ENCODE data around the gene TACC2.
A peak's percentile ranks its signal among the peaks of the same experiment; 100 is the strongest.

Gene TACC2

GRCh38 chr10:122049076-122049475 lies 60.1 kb downstream of the TACC2 start:
- H3K9me3 ChIP-seq (ENCODE audit: control insufficient read depth, low read length), result no peaks in the 10 kb centered on the region
- H3K36me3 ChIP-seq (ENCODE audit: control insufficient read depth in 1 of 2, insufficient read depth in 2 of 2, low read depth in 1 of 2, low read length in 2 of 2), result peaks cover 0 to 4% of the 10 kb centered on the region in 2 experiments
- H3K79me1 ChIP-seq (replicated peaks; ENCODE audit: low read length, poor library complexity, severe bottlenecking), result no peaks in the 10 kb centered on the region
- H4K8ac ChIP-seq (ENCODE audit: low read length), result no peak overlapping the region
- peaks cover 5% of the 10 kb centered on the region for H3K4me1 ChIP-seq (ENCODE audit: control insufficient read depth, insufficient read depth, low read depth, low read length)
- no peak overlapping the region for H3K4ac ChIP-seq (ENCODE audit: low read depth in 1 of 2, low read length in 2 of 2)
- H2BK12ac ChIP-seq (ENCODE audit: low read length in 2 of 2), result no peak overlapping the region
- no peak overlapping the region for H2AFZ ChIP-seq (ENCODE audit: low read depth, low read length)
- H3K9ac ChIP-seq (ENCODE audit: low read length), result no peak overlapping the region
- no peak for DNase-seq
- no peak overlapping the region for H2BK15ac ChIP-seq (ENCODE audit: low read depth, poor library complexity, severe bottlenecking)
- H2BK120ac ChIP-seq (ENCODE audit: low read depth, low read length), result no peak overlapping the region
- H4K91ac ChIP-seq (ENCODE audit: low read length), result no peak overlapping the region
- H3K14ac ChIP-seq (ENCODE audit: low read length in 2 of 2), result no peak overlapping the region
- H3K27ac ChIP-seq (ENCODE audit: low read length, poor library complexity, severe bottlenecking), result no peak overlapping the region
- WGBS, result 95% methylated on average over 9 of the region's 9 CpGs
- no peak overlapping the region for H3K23ac ChIP-seq (ENCODE audit: low read length in 2 of 2)
- no peak overlapping the region for H3K18ac ChIP-seq (ENCODE audit: low read depth in 1 of 2, low read length in 2 of 2)
- no peak overlapping the region for H2BK5ac ChIP-seq (ENCODE audit: low read depth, low read length, poor library complexity, severe bottlenecking)
- H2AK5ac ChIP-seq (ENCODE audit: low read length, severe bottlenecking), result no peak overlapping the region
- no peak overlapping the region for H3K4me2 ChIP-seq (ENCODE audit: low read length, poor library complexity, severe bottlenecking)
- peaks cover 0 to 2% of the 10 kb centered on the region in 2 experiments for H3K27me3 ChIP-seq (ENCODE audit: control insufficient read depth in 1 of 2, insufficient read depth in 1 of 2, low read length in 2 of 2)
- no peak overlapping the region for H3K4me3 ChIP-seq (ENCODE audit: insufficient read depth in 1 of 2, low read depth in 1 of 2, low read length in 2 of 2)

- Histone ChIP-seq H3K79me1 (replicated peaks; ENCODE audit: low read length, poor library complexity, severe bottlenecking) (no peaks in the 10 kb centered on the region), H3K18ac (ENCODE audit: low read depth in 1 of 2, low read length in 2 of 2) (no peak overlapping the region), H3K9ac (ENCODE audit: low read length) (no peak overlapping the region), H3K14ac (ENCODE audit: low read length in 2 of 2) (no peak overlapping the region), H4K91ac (ENCODE audit: low read length) (no peak overlapping the region), H3K4ac (ENCODE audit: low read depth in 1 of 2, low read length in 2 of 2) (no peak overlapping the region), H2BK12ac (ENCODE audit: low read length in 2 of 2) (no peak overlapping the region), H2BK15ac (ENCODE audit: low read depth, poor library complexity, severe bottlenecking) (no peak overlapping the region), H2BK5ac (ENCODE audit: low read depth, low read length, poor library complexity, severe bottlenecking) (no peak overlapping the region), H3K4me2 (ENCODE audit: low read length, poor library complexity, severe bottlenecking) (no peak overlapping the region), H2AFZ (ENCODE audit: low read depth, low read length) (no peak overlapping the region), H3K23ac (ENCODE audit: low read length in 2 of 2) (no peak overlapping the region), H2BK120ac (ENCODE audit: low read depth, low read length) (no peak overlapping the region), H3K4me3 (ENCODE audit: insufficient read depth in 1 of 2, low read depth in 1 of 2, low read length in 2 of 2) (no peak overlapping the region), H4K8ac (ENCODE audit: low read length) (no peak overlapping the region), H3K27ac (ENCODE audit: low read length, poor library complexity, severe bottlenecking) (no peak overlapping the region), H3K27me3 (ENCODE audit: control insufficient read depth in 1 of 2, insufficient read depth in 1 of 2, low read length in 2 of 2) (peaks cover 0 to 2% of the 10 kb centered on the region in 2 experiments), H3K36me3 (ENCODE audit: control insufficient read depth in 1 of 2, insufficient read depth in 2 of 2, low read depth in 1 of 2, low read length in 2 of 2) (peaks cover 0 to 4% of the 10 kb centered on the region in 2 experiments), H2AK5ac (ENCODE audit: low read length, severe bottlenecking) (no peak overlapping the region), H3K9me3 (ENCODE audit: control insufficient read depth, low read length) (no peaks in the 10 kb centered on the region), H3K4me1 (ENCODE audit: control insufficient read depth, insufficient read depth, low read depth, low read length) (peaks cover 3% of the 10 kb centered on the region)
- WGBS, result 98% methylated on average over 9 of the region's 10 CpGs
- no peak for DNase-seq
These were observed 61.3 kb downstream of the TACC2 start for GRCh38 chr10:122050311-122050710.

- H3K18ac ChIP-seq (ENCODE audit: low read depth in 1 of 2, low read length in 2 of 2), result no peak overlapping the region
- H3K4ac ChIP-seq (ENCODE audit: low read depth in 1 of 2, low read length in 2 of 2), result no peak overlapping the region
- no peak overlapping the region for H2BK15ac ChIP-seq (ENCODE audit: low read depth, poor library complexity, severe bottlenecking)
- H3K9me3 ChIP-seq (ENCODE audit: control insufficient read depth, low read length), result no peaks in the 10 kb centered on the region
- peaks cover 0 to 4% of the 10 kb centered on the region in 2 experiments for H3K36me3 ChIP-seq (ENCODE audit: control insufficient read depth in 1 of 2, insufficient read depth in 2 of 2, low read depth in 1 of 2, low read length in 2 of 2)
- no peak overlapping the region for H2BK120ac ChIP-seq (ENCODE audit: low read depth, low read length)
- DNase-seq, result no peak
- no peaks in the 10 kb centered on the region for H3K79me1 ChIP-seq (replicated peaks; ENCODE audit: low read length, poor library complexity, severe bottlenecking)
- peak overlapping the region in 1 of 2 experiments; percentile 15 for H2BK12ac ChIP-seq (ENCODE audit: low read length in 2 of 2)
- H3K4me2 ChIP-seq (ENCODE audit: low read length, poor library complexity, severe bottlenecking), result no peak overlapping the region
- WGBS, result 86% methylated on average over 9 of the region's 9 CpGs
- no peak overlapping the region for H3K27ac ChIP-seq (ENCODE audit: low read length, poor library complexity, severe bottlenecking)
- no peak overlapping the region for H2AFZ ChIP-seq (ENCODE audit: low read depth, low read length)
- H2AK5ac ChIP-seq (ENCODE audit: low read length, severe bottlenecking), result no peak overlapping the region
- H3K4me3 ChIP-seq (ENCODE audit: insufficient read depth in 1 of 2, low read depth in 1 of 2, low read length in 2 of 2), result no peak overlapping the region
- peaks cover 0 to 2% of the 10 kb centered on the region in 2 experiments for H3K27me3 ChIP-seq (ENCODE audit: control insufficient read depth in 1 of 2, insufficient read depth in 1 of 2, low read length in 2 of 2)
- H3K23ac ChIP-seq (ENCODE audit: low read length in 2 of 2), result no peak overlapping the region
- no peak overlapping the region for H2BK5ac ChIP-seq (ENCODE audit: low read depth, low read length, poor library complexity, severe bottlenecking)
- H3K9ac ChIP-seq (ENCODE audit: low read length), result no peak overlapping the region
- H3K4me1 ChIP-seq (ENCODE audit: control insufficient read depth, insufficient read depth, low read depth, low read length), result peaks cover 3% of the 10 kb centered on the region
- H4K8ac ChIP-seq (ENCODE audit: low read length), result no peak overlapping the region
- H3K14ac ChIP-seq (ENCODE audit: low read length in 2 of 2), result no peak overlapping the region
- H4K91ac ChIP-seq (ENCODE audit: low read length), result no peak overlapping the region
These were observed 61.8 kb downstream of the TACC2 start for GRCh38 chr10:122050811-122051210.

GRCh38 chr10:122051609-122052385 lies 62.8 kb downstream of the TACC2 start:
- DNase-seq, result peak; percentile 75
- Histone ChIP-seq H2BK12ac (ENCODE audit: low read length in 2 of 2) (no peak overlapping the region), H3K27me3 (ENCODE audit: control insufficient read depth in 1 of 2, insufficient read depth in 1 of 2, low read length in 2 of 2) (peaks cover 0 to 2% of the 10 kb centered on the region in 2 experiments), H3K4me2 (ENCODE audit: low read length, poor library complexity, severe bottlenecking) (no peak overlapping the region), H3K14ac (ENCODE audit: low read length in 2 of 2) (no peak overlapping the region), H2AK5ac (ENCODE audit: low read length, severe bottlenecking) (peak overlapping the region; percentile 31), H3K36me3 (ENCODE audit: control insufficient read depth in 1 of 2, insufficient read depth in 2 of 2, low read depth in 1 of 2, low read length in 2 of 2) (peaks cover 0 to 4% of the 10 kb centered on the region in 2 experiments), H3K18ac (ENCODE audit: low read depth in 1 of 2, low read length in 2 of 2) (peak overlapping the region in 1 of 2 experiments; percentile 86), H3K4me1 (ENCODE audit: control insufficient read depth, insufficient read depth, low read depth, low read length) (peaks cover 3% of the 10 kb centered on the region), H4K8ac (ENCODE audit: low read length) (no peak overlapping the region), H3K27ac (ENCODE audit: low read length, poor library complexity, severe bottlenecking) (no peak overlapping the region), H2AFZ (ENCODE audit: low read depth, low read length) (no peak overlapping the region), H3K79me1 (replicated peaks; ENCODE audit: low read length, poor library complexity, severe bottlenecking) (no peaks in the 10 kb centered on the region), H2BK5ac (ENCODE audit: low read depth, low read length, poor library complexity, severe bottlenecking) (no peak overlapping the region), H2BK120ac (ENCODE audit: low read depth, low read length) (no peak overlapping the region), H3K4ac (ENCODE audit: low read depth in 1 of 2, low read length in 2 of 2) (no peak overlapping the region), H2BK15ac (ENCODE audit: low read depth, poor library complexity, severe bottlenecking) (peak overlapping the region; percentile 88), H3K9ac (ENCODE audit: low read length) (no peak overlapping the region), H4K91ac (ENCODE audit: low read length) (no peak overlapping the region), H3K9me3 (ENCODE audit: control insufficient read depth, low read length) (no peaks in the 10 kb centered on the region), H3K23ac (ENCODE audit: low read length in 2 of 2) (no peak overlapping the region), H3K4me3 (ENCODE audit: insufficient read depth in 1 of 2, low read depth in 1 of 2, low read length in 2 of 2) (no peak overlapping the region)
- 82% methylated on average over 2 of the region's 2 CpGs for WGBS

Measured in mesenchymal stem cell (in vitro differentiated cells and primary cell).